Neuronal stem cell (in vitro differentiated cells): ENCODE measurements around the gene CCDC187.
"Not testable (repeated sequence)": the region's sequence is repeated elsewhere in the genome, so short reads cannot be mapped to it uniquely, and the experiment has no call there.

ENCODE experiments used
- DNase-seq: peaks from one replicate; pipeline ENCODE4 v3.0.0-alpha.2; 2013; ENCODE audit warnings: low spot score
- H2AFZ ChIP-seq: one replicate; pipeline ENCODE4 v1.6.1; 2013; ENCODE audit warnings: mild to moderate bottlenecking, low read length, inconsistent platforms
- H2AK5ac ChIP-seq: 2 replicates; pipeline ENCODE4 v1.6.1; 2013; ENCODE audit warnings: low read depth, mild to moderate bottlenecking, inconsistent platforms, low read length, moderate library complexity, mixed read lengths
- H2BK120ac ChIP-seq: 2 replicates; pipeline ENCODE4 v1.6.1; 2013; ENCODE audit warnings: low read depth, mild to moderate bottlenecking, inconsistent platforms, low read length, moderate library complexity, mixed read lengths
- H2BK12ac ChIP-seq: one replicate; pipeline ENCODE4 v1.6.1; 2013; ENCODE audit warnings: low read length, inconsistent platforms
- H2BK15ac ChIP-seq: 2 replicates; pipeline ENCODE4 v1.6.1; 2013; ENCODE audit warnings: mild to moderate bottlenecking, low read length, inconsistent platforms, mixed read lengths
- H2BK5ac ChIP-seq: one replicate; pipeline ENCODE4 v1.6.1; 2013; ENCODE audit warnings: inconsistent platforms, mild to moderate bottlenecking, low read length, moderate library complexity
- H3K14ac ChIP-seq: one replicate; pipeline ENCODE4 v1.6.1; 2013; ENCODE audit warnings: low read length, inconsistent platforms
- H3K18ac ChIP-seq: 2 replicates; pipeline ENCODE4 v1.6.1; 2013; ENCODE audit warnings: low read length, inconsistent platforms
- H3K23ac ChIP-seq: 2 replicates; pipeline ENCODE4 v1.6.1; 2013; ENCODE audit warnings: low read depth, mild to moderate bottlenecking, mixed read lengths, low read length, inconsistent platforms; ENCODE audit not compliant: poor library complexity
- H3K27ac ChIP-seq: replicated peaks from 3 replicates; pipeline ENCODE4 v1.5.1; 2013; ENCODE audit warnings: low read length, inconsistent platforms
- H3K27me3 ChIP-seq, 3 experiments: 2 replicates each; pipeline ENCODE4 v1.6.1; 2013; ENCODE audit warnings: low read length in 3 of 3, mild to moderate bottlenecking in 2 of 3, inconsistent platforms in 1 of 3, low read depth in 1 of 3, mixed read lengths in 1 of 3, moderate library complexity in 1 of 3; ENCODE audit not compliant: control insufficient read depth in 3 of 3, insufficient read depth in 3 of 3
- H3K36me3 ChIP-seq, 2 donors: replicated peaks in 1 of 2; 2 replicates each; pipeline ENCODE4 v1.6.1; 2013; ENCODE audit warnings: low read length in 2 of 2; ENCODE audit not compliant: control insufficient read depth in 2 of 2, insufficient read depth in 2 of 2
- H3K4ac ChIP-seq: 2 replicates; pipeline ENCODE4 v1.6.1; 2013; ENCODE audit warnings: inconsistent platforms, mild to moderate bottlenecking, low read length, moderate library complexity
- H3K4me1 ChIP-seq, 2 donors: 1 replicate in 1 of 2; 2 replicates in 1 of 2; pipeline ENCODE4 v1.6.1; 2013; ENCODE audit warnings: low read length in 2 of 2, low read depth in 1 of 2; ENCODE audit not compliant: control insufficient read depth in 2 of 2, insufficient read depth in 1 of 2
- H3K4me2 ChIP-seq: one replicate; pipeline ENCODE4 v1.6.1; 2013; ENCODE audit warnings: mild to moderate bottlenecking, low read length, inconsistent platforms; ENCODE audit not compliant: insufficient read depth, poor library complexity, severe bottlenecking
- H3K4me3 ChIP-seq, 2 donors: 2 replicates each; pipeline ENCODE4 v1.5.1; 2013; ENCODE audit warnings: low read length in 2 of 2, mild to moderate bottlenecking in 2 of 2, inconsistent platforms in 1 of 2, moderate library complexity in 1 of 2
- H3K79me1 ChIP-seq: one replicate; pipeline ENCODE4 v1.6.1; 2013; ENCODE audit warnings: low read depth, mild to moderate bottlenecking, inconsistent platforms, low read length, moderate library complexity
- H3K9ac ChIP-seq: one replicate; pipeline ENCODE4 v1.6.1; 2013; ENCODE audit warnings: mild to moderate bottlenecking, low read depth, low read length, inconsistent platforms; ENCODE audit not compliant: poor library complexity
- H3K9me3 ChIP-seq, 2 donors: replicated peaks in 1 of 2; 2 replicates each; pipeline versions ENCODE3 to v1.6.1; 2013; ENCODE audit warnings: low read length in 2 of 2, mild to moderate bottlenecking in 2 of 2, inconsistent platforms in 1 of 2, low read depth in 1 of 2, mixed read lengths in 1 of 2, moderate library complexity in 1 of 2; ENCODE audit not compliant: control insufficient read depth in 2 of 2, insufficient read depth in 1 of 2
- H4K8ac ChIP-seq: one replicate; pipeline ENCODE4 v1.6.1; 2013; ENCODE audit warnings: low read depth, mild to moderate bottlenecking, inconsistent platforms, low read length, moderate library complexity
- H4K91ac ChIP-seq: one replicate; pipeline ENCODE4 v1.6.1; 2013; ENCODE audit warnings: low read length, low read depth, mild to moderate bottlenecking, inconsistent platforms; ENCODE audit not compliant: poor library complexity
- WGBS, 2 donors: extraction: QIAGEN DNeasy Blood & Tissue Kit; methylation state at CpG; one replicate each; pipeline ENCODE4 v1.1.7; 2013; ENCODE audit warnings: missing lambda C conversion rate in 2 of 2, mixed read lengths in 1 of 2; ENCODE audit not compliant: insufficient read length in 2 of 2, insufficient replicate concordance in 1 of 2; ENCODE audit errors: extremely low coverage in 2 of 2; 5-methylcytosine and 5-hydroxymethylcytosine counted together

The CCDC187 gene

GRCh38 chr9:136238342-136238732, 65.6 kb downstream of the CCDC187 start:
- H4K8ac ChIP-seq, result no peak overlapping the region
- H2AK5ac ChIP-seq, result peak overlapping the region; percentile 56
- peak overlapping the region; percentile 25 for H3K9ac ChIP-seq
- H3K23ac ChIP-seq, result no peak overlapping the region
- no peak for DNase-seq
- peaks cover 0 to 8% of the 10 kb centered on the region in 2 donors for H3K4me1 ChIP-seq
- H3K79me1 ChIP-seq, result peaks cover 25% of the 10 kb centered on the region
- H3K4me2 ChIP-seq, result no peak overlapping the region
- WGBS, 2 donors, result no CpG with 5 or more reads among the region's 12 CpGs
- no peak overlapping the region for H3K4ac ChIP-seq
- no peak overlapping the region for H2BK5ac ChIP-seq
- peaks cover 28 to 52% of the 10 kb centered on the region in 2 donors for H3K36me3 ChIP-seq
- no peaks in the 10 kb centered on the region for H3K27me3 ChIP-seq
- H3K27ac ChIP-seq, result no peak overlapping the region
- no peak overlapping the region for H2AFZ ChIP-seq
- H2BK12ac ChIP-seq, result no peak overlapping the region
- H3K9me3 ChIP-seq, result no peaks in the 10 kb centered on the region
- H3K18ac ChIP-seq, result no peak overlapping the region
- H2BK15ac ChIP-seq, result no peak overlapping the region
- H2BK120ac ChIP-seq, result no peak overlapping the region
- peak overlapping the region in 1 of 2 donors; percentile 12 for H3K4me3 ChIP-seq
- no peak overlapping the region for H4K91ac ChIP-seq
- no peak overlapping the region for H3K14ac ChIP-seq

GRCh38 chr9:136237486-136238341, 66.2 kb downstream of the CCDC187 start:
- H3K4ac ChIP-seq, result no peak overlapping the region
- peaks cover 0 to 3% of the 10 kb centered on the region in 2 donors for H3K4me1 ChIP-seq
- no peak overlapping the region for H3K18ac ChIP-seq
- no peak for DNase-seq
- no peak overlapping the region for H3K14ac ChIP-seq
- H3K79me1 ChIP-seq, result peaks cover 23% of the 10 kb centered on the region
- H3K4me2 ChIP-seq, result no peak overlapping the region
- no peak overlapping the region for H2AFZ ChIP-seq
- H2BK120ac ChIP-seq, result no peak overlapping the region
- peak overlapping the region; percentile 25 for H3K9ac ChIP-seq
- H2BK15ac ChIP-seq, result no peak overlapping the region
- no peak overlapping the region for H4K8ac ChIP-seq
- H3K9me3 ChIP-seq, result no peaks in the 10 kb centered on the region
- no CpG with 5 or more reads among the region's 32 CpGs for WGBS, 2 donors
- H2AK5ac ChIP-seq, result no peak overlapping the region
- no peak overlapping the region for H3K23ac ChIP-seq
- H3K27me3 ChIP-seq, result no peaks in the 10 kb centered on the region
- peaks cover 26 to 54% of the 10 kb centered on the region in 2 donors for H3K36me3 ChIP-seq
- H2BK5ac ChIP-seq, result no peak overlapping the region
- H3K27ac ChIP-seq, result no peak overlapping the region
- H2BK12ac ChIP-seq, result no peak overlapping the region
- H3K4me3 ChIP-seq, result no peak overlapping the region
- H4K91ac ChIP-seq, result no peak overlapping the region

GRCh38 chr9:136236471-136237410, 67.2 kb downstream of the CCDC187 start:
- H2BK12ac ChIP-seq, result peak overlapping the region; percentile 9
- H3K14ac ChIP-seq, H2BK120ac ChIP-seq, H2BK15ac ChIP-seq, H3K18ac ChIP-seq, H4K91ac ChIP-seq, H3K9ac ChIP-seq, H3K4ac ChIP-seq, H3K4me1 ChIP-seq, DNase-seq, H2AFZ ChIP-seq, H3K27ac ChIP-seq, H4K8ac ChIP-seq, H3K4me2 ChIP-seq, H2BK5ac ChIP-seq, H3K9me3 ChIP-seq, H2AK5ac ChIP-seq, H3K27me3 ChIP-seq, H3K4me3 ChIP-seq, H3K23ac ChIP-seq: not testable (repeated sequence)
- peaks cover 27 to 51% of the 10 kb centered on the region in 2 donors for H3K36me3 ChIP-seq
- H3K79me1 ChIP-seq, result peaks cover 25% of the 10 kb centered on the region
- WGBS, 2 donors, result no CpG with 5 or more reads among the region's 43 CpGs
